ENCODE data around the gene MAN2B2. TPM values are rescaled to one million over a fixed set of nuclear protein-coding genes. Genes with fewer than 3 reads are reported as not detected.
"Not testable (repeated sequence)": the region's sequence is repeated elsewhere in the genome, so short reads cannot be mapped to it uniquely, and the experiment has no call there.

The MAN2B2 gene
- total RNA-seq, 1 experiment from 2014 or later: 5.9 TPM

GRCh38 chr4:6627832-6628231 is 52.8 kb downstream of the MAN2B2 start:
- Histone ChIP-seq H3K14ac (ENCODE audit: insufficient read depth, low read length) (no peak overlapping the region), H3K18ac (ENCODE audit: insufficient read length, low read depth, low read length) (no peak overlapping the region), H2BK12ac (ENCODE audit: insufficient read length, low read depth, low read length) (no peak overlapping the region), H3K79me2 (ENCODE audit: insufficient read depth, low read length) (no peaks in the 10 kb centered on the region), H2BK5ac (ENCODE audit: insufficient read length, low read length) (no peak overlapping the region), H4K20me1 (ENCODE audit: control insufficient read depth, insufficient read depth, insufficient read length) (no peaks in the 10 kb centered on the region), H3K4ac (ENCODE audit: low read depth, low read length) (no peak overlapping the region), H4K5ac (ENCODE audit: insufficient read length, low read depth, low read length) (no peak overlapping the region), H3K27me3 (ENCODE audit: insufficient read depth, low read length) (no peaks in the 10 kb centered on the region), H2BK15ac (ENCODE audit: low read depth, low read length) (no peak overlapping the region), H2AFZ (ENCODE audit: low read length) (no peak overlapping the region), H4K91ac (ENCODE audit: insufficient read length, low read depth, low read length) (no peak overlapping the region), H2BK120ac (ENCODE audit: low read depth, low read length, poor library complexity, severe bottlenecking) (no peak overlapping the region), H4K8ac (replicated peaks; ENCODE audit: insufficient read length, low read depth, low read length) (no peak overlapping the region), H3K9ac (ENCODE audit: extremely low read depth, insufficient read length, low read length) (no peak overlapping the region), H3T11ph (ENCODE audit: low read length) (no peak overlapping the region), H3K4me1 (ENCODE audit: insufficient read depth, low read length) (no peaks in the 10 kb centered on the region), H2AK5ac (ENCODE audit: insufficient read length, low read length) (no peak overlapping the region), H2BK20ac (ENCODE audit: low read depth, low read length, poor library complexity, severe bottlenecking) (no peak overlapping the region), H3K9me3 (ENCODE audit: control insufficient read depth, low read depth, low read length) (no peaks in the 10 kb centered on the region), H3K56ac (ENCODE audit: insufficient read length, low read depth, low read length) (no peak overlapping the region), H3K79me1 (ENCODE audit: insufficient read depth, low read depth, low read length, poor library complexity, severe bottlenecking) (no peaks in the 10 kb centered on the region), H3K4me2 (ENCODE audit: insufficient read depth, insufficient read length, low read length) (no peak overlapping the region), H3K27ac (ENCODE audit: insufficient read length, low read depth, low read length) (no peak overlapping the region), H3K23ac (ENCODE audit: insufficient read length, low read depth, low read length) (no peak overlapping the region), H3K23me2 (ENCODE audit: insufficient read length, low read depth, low read length, poor library complexity, severe bottlenecking) (no peaks in the 10 kb centered on the region)
- Mint-ChIP-seq H3K9me3 (no peaks in the 10 kb centered on the region), H3K4me3 (no peak overlapping the region), H3K4me1 (peaks cover 0 to 7% of the 10 kb centered on the region in 2 experiments; a peak in 3 of 4 replicates), H3K27me3 (ENCODE audit: low read depth) (no peaks in the 10 kb centered on the region; the same call in 1 of the 2 replicates), H3K36me3 (ENCODE audit: insufficient read depth in 1 of 3, low read depth in 3 of 3) (no peaks in the 10 kb centered on the region), H3K27ac (no peak overlapping the region)
- TF ChIP-seq CTCF (conservative IDR thresholded peaks at IDR 0.05): no peak
- DNase-seq: no peak
- WGBS (ENCODE audit: extremely low coverage, insufficient read length, low lambda C conversion rate): no CpG with 5 or more reads among the region's 3 CpGs

GRCh38 chr4:6628484-6628883 is 53.5 kb downstream of the MAN2B2 start:
- not testable (repeated sequence) for H4K5ac ChIP-seq (ENCODE audit: insufficient read length, low read depth, low read length); H4K8ac ChIP-seq (replicated peaks; ENCODE audit: insufficient read length, low read depth, low read length); H3K4me3 Mint-ChIP-seq; H3K9me3 Mint-ChIP-seq; H2BK120ac ChIP-seq (ENCODE audit: low read depth, low read length, poor library complexity, severe bottlenecking); H3K4ac ChIP-seq (ENCODE audit: low read depth, low read length); H3K23ac ChIP-seq (ENCODE audit: insufficient read length, low read depth, low read length); H3K14ac ChIP-seq (ENCODE audit: insufficient read depth, low read length); H3K9ac ChIP-seq (ENCODE audit: extremely low read depth, insufficient read length, low read length); H2BK20ac ChIP-seq (ENCODE audit: low read depth, low read length, poor library complexity, severe bottlenecking); H2BK15ac ChIP-seq (ENCODE audit: low read depth, low read length); H3K4me1 ChIP-seq (ENCODE audit: insufficient read depth, low read length); H2BK12ac ChIP-seq (ENCODE audit: insufficient read length, low read depth, low read length); H3K27me3 Mint-ChIP-seq (ENCODE audit: low read depth); H3K36me3 Mint-ChIP-seq (ENCODE audit: insufficient read depth in 1 of 3, low read depth in 3 of 3); H2BK5ac ChIP-seq (ENCODE audit: insufficient read length, low read length); DNase-seq; H3K27ac ChIP-seq (ENCODE audit: insufficient read length, low read depth, low read length); H3K56ac ChIP-seq (ENCODE audit: insufficient read length, low read depth, low read length); H2AK5ac ChIP-seq (ENCODE audit: insufficient read length, low read length); H3T11ph ChIP-seq (ENCODE audit: low read length); H2AFZ ChIP-seq (ENCODE audit: low read length); H3K27me3 ChIP-seq (ENCODE audit: insufficient read depth, low read length); H3K9me3 ChIP-seq (ENCODE audit: control insufficient read depth, low read depth, low read length); H3K79me1 ChIP-seq (ENCODE audit: insufficient read depth, low read depth, low read length, poor library complexity, severe bottlenecking); H3K27ac Mint-ChIP-seq; H3K18ac ChIP-seq (ENCODE audit: insufficient read length, low read depth, low read length); H3K4me2 ChIP-seq (ENCODE audit: insufficient read depth, insufficient read length, low read length); H4K20me1 ChIP-seq (ENCODE audit: control insufficient read depth, insufficient read depth, insufficient read length); H3K23me2 ChIP-seq (ENCODE audit: insufficient read length, low read depth, low read length, poor library complexity, severe bottlenecking); H3K79me2 ChIP-seq (ENCODE audit: insufficient read depth, low read length); H4K91ac ChIP-seq (ENCODE audit: insufficient read length, low read depth, low read length)
- peaks cover 3 to 13% of the 10 kb centered on the region in 2 experiments; a peak in 3 of 4 replicates for H3K4me1 Mint-ChIP-seq
- WGBS (ENCODE audit: extremely low coverage, insufficient read length, low lambda C conversion rate): no CpG with 5 or more reads among the region's 1 CpG

All from H9 (cell line).